ENCODE data around the gene MYL10. TPM values are rescaled to one million over a fixed set of nuclear protein-coding genes. Genes with fewer than 3 reads are reported as not detected.
"Not testable (repeated sequence)": the region's sequence is repeated elsewhere in the genome, so short reads cannot be mapped to it uniquely, and the experiment has no call there.

The MYL10 gene
- total RNA-seq, 1 donor from 2014 or later = not detected

DNA sequence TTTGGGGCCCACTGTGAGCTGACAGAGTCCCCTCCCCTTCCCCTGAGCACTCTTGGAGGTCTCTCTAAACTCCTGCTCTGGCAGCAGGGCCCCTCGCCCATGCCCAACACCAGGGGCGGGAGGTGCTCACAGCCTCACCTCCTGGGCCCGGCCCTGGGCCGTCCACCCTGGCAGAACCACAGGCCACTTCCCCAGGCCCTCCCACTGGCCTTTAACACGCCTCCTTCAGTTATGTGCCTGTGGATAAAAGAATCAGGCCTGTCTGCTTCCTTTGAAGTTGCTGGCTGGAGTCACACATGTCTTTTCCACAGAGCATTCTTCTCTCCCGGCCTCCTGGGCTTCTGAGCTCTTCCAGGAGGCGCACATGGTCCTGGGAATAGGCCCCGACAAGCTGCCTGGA, 10.2 kb downstream of the MYL10 start:
- DNase-seq (ENCODE audit: low spot score) = no peak

DNA sequence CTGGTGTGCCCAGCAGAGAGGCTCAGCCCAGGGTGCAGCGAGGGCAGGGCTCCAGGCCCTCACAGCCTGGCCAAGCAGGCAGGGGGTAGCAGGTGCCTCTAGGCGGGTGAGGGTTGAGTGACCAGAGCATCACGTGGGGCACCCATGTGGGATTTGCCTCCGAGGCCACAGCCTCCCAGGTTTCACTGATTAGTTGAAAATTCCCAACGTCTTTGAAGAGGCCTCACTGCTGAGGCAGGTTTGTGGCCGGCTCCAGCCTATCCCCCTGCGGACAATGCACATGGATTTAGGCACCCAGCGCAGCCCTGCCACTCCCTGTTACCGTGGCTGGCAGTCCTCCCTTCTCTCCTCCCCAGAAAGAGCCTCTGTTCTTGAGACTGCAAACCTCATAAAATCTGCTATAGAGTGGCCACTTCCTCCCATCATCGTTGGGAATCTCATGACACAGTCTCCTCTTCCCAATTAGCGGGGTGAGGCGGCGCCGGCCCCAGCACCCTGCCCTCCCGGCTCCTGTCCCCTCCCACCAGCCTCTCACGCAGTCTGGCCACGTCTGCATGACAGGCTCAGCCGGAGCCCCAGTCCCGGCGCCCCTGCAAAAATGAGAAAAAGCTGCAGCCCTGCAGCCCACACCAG, 10.8 kb downstream of the MYL10 start:
- DNase-seq (ENCODE audit: low spot score) = no peak

DNA sequence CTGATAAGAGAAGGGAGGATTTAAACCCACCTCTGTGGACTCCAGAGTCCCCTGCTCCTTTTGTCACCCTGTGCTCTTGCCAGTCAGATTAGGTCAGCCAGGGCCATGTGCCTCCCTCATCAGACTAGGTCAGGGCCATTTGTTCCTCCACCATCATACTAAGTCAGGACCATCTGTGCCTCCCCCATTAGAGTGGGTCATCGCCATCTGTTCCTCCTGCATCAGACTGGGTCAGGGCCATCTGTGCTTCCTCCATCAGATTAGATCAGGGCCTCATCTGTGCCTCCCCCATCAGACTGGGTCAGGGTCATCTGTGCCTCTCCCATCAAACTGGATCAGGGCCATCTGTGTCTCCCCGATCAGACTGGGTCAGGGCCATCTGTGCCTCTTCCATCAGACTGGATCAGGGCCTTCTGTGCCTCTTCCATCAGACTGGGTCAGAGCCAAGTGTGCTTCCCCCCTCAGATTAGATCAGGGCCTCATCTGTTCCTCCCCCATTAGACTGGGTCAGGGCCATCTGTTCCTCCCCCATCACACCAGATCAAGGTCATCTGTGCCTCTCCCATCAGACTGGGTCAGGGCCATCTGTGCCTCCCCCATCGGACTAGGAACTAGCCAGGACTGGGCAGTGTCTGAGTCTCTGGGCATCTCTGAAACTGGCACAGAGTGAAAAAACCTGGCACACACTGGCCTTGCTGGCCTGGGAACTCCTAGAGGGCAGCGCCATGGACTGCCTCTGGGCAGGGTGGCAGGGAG, 11.5 kb downstream of the MYL10 start:
- DNase-seq (ENCODE audit: low spot score) = no peak

DNA sequence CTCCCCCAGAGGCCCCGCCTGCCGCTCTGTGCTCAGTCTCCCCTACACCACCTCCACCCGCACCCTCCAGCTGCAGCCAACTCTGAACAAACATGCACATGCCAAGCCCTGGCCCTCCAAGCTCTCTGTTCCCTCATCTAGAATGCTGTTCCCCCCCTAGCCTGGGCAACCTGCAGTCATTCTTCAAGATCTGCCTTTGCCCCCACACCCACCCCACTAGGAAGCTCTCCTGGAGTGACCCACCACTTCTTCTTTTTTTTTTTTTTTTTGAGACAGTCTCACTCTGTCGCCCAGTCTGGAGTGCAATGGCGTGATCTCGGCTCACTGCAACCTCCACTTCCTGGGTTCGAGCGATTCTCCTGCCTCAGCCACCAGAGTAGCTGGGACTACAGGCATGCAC, 13.7 kb downstream of the MYL10 start:
- DNase-seq (ENCODE audit: low spot score) = no peak

DNA sequence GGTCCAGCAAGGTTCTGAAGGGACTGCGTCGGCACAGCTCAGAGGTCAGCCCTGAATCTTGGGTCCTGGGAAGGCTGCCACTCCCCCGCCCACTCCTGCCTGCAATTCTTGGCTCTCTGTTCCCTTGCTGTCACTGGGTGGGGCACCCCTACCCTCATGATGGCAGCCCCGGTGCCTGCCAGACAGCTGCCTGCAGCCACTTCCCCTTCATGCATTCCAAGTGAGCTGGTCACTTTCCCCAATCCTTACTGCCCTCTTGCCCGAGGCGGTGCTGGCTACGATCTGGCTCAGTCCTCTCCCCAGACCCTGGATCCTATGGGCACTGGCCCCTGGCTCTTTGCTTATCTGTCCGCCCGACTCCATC, 14.2 kb downstream of the MYL10 start:
- no peak for DNase-seq (ENCODE audit: low spot score)

DNA sequence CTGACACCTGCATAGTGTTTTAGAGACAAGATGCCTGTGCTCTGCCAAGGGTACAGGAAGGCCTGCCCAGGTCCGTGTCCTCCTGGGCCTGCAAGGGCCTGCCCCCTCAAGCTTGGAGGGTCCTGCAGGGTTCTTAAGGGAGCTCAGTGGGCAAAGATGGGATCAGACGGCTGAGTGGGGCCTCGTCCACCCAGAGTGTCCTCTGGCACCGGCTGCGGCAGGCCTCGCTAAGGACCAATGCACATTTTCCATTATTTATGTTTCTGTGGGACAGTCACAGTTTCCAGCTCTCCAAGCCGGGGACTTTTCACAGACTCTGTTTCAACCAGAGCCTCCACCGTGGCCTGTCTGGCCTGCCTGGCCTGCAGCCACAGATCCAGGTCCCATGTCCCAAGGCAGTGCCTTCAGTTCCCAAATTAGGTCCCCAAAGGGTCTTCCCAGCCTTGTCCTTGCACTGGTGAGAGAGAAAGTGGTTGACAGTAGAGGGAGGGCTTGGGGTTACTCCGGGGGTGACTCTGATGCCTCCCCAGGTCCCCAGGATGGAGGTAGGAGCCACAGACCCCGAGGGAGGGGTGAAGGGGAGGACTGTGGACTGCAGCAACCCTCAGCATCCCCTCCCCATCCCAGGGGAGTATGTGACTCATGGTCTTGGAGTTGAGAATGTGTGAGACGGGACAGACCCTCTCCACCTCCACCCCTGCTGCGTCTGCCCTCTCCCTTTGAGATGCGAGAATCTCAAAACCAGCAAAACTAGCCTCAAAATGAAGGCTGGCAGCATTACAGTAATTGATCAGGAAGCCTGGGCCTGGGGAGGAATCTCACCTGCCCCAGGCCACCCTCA, 14.8 kb downstream of the MYL10 start:
- DNase-seq (ENCODE audit: low spot score) = no peak

DNA sequence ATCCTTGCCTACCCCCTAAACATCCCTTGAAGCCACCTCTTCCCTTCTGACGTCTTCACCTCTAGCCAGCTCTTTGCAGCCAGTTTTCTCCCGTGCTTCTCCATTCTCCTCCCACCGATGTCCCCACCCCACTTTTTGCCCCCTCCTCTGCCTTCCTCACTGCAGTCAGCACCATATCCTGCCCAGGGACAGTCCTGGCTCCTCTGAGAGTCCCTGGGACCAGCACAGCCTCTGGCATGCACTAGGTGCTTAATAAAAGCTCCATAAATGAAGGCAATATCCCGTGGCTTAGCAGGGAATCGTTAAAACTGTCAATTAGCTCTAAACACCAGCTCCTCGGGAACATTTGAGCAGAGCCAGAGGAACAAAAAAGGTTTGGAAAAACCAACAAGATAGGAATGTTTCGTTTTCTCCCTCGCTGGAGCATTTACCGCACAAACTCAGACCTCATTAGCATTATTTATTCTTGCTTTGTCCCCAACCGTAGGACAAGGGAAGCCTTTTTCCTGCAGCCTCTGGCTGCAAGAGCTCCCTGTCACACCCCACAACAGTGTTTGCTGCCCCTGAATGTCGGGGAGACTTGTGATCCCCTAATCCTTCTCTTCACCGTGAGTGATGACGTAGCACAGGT, 16.1 kb downstream of the MYL10 start:
- DNase-seq (ENCODE audit: low spot score) = no peak

DNA sequence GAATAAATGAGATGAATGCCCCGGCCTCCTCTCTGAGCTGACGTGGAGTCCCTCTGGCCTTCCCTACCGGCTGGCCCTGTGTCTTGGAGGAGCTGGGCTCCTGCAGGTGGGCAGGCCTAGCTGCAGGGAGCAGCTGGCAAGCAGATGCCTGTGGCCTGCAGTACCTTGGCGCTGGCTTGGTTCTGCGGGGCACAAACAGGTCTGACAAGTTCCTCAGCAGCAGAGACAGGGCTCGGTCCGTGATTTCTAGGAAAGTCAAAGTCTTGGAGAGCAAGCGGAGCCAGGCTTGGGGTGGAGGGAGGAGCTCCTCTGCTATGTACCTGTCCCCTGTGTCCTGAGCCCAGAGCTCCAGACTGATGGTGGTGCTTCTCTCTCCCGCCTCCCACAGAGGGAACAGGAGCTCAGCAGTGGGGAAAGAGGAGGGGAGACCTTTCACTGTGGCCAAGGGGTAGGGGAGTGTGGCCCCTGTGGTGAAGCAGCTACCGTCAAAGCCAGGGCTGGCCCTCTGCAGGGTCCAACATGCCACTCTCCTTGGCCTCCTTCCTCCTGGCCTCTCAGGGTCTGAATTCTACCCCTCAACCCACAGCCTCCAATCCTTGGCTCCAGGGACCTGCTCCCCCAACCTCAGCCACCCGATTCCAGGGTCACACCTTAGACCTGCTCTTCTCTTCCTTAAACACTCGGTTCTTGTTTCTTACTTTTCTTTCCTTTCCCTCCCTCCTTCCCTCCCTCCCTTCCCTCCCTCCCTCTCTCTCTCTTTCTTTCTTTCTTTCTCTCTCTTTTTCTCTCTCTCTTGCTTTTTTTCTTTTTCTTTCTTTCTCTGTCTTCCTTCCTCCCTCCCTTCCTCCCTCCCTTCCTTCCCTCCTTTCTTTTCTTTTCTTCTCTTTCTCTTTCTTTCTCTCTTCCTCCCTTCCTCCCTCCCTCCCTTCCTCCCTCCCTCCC, 20.1 kb downstream of the MYL10 start:
- DNase-seq (ENCODE audit: low spot score) = peak; percentile 85

DNA sequence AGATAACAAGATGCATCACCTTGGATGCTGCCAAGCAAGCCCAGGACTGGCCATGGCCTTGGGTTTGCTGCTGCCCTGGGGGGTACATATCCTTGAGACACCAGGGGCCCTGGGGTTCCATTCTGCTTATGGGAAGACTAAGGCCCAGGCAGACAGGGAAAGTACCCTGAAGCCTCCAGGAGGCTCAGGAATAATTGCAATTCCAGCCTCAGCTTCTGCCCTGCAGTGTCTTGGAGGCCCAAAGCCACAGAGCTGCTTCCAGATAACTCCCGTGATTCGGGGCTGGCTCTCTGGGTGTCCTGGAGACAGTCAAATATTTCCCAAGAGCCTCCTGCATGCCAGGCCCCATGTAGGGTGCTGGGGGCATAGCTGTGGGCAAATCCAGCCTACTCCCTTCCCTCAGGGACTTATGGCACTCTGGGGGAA, 22.6 kb downstream of the MYL10 start:
- DNase-seq (ENCODE audit: low spot score) = no peak

DNA sequence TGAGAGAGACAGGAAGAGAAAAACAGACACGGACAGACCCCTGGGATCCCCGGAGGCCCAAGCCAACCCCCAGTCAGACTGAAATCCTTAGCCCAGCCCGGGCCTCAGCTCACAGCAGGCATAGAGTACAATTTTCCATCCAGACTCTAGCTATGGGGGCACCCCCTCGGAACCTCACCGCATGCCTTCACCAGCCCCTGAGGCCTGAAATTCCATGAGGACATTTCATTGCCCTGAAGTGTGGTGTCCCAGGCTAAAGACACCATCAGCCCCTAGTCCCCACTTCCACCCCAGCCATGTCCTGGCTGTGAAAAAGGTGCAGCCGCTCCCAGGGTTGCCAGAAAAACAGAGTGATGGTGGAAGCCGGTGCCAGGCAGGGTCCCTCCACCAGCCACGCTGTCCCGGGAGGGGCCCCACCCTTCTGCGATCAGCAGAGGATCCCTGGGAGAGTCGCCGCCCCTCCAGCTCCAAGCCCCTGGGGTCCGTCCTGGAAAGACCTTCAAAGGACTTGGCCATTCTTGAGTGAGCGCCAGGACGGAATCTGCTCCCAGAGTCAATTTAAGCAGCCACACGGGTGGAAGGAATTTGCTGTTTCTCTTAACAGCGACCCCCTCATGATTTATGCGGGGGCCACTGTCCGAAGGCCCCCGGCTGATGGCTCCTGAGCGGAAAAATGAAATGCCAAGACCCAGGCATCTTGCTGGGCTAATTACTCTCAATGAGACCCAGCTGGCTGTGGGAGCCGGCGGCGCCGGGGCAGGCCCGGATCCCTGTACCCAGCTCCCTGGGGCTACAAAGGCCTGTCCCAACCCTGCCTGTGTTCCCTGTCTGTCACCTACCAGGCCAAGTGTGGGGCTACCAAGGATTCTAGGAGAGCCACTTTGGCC, 23.2 kb downstream of the MYL10 start:
- no peak for DNase-seq (ENCODE audit: low spot score)

DNA sequence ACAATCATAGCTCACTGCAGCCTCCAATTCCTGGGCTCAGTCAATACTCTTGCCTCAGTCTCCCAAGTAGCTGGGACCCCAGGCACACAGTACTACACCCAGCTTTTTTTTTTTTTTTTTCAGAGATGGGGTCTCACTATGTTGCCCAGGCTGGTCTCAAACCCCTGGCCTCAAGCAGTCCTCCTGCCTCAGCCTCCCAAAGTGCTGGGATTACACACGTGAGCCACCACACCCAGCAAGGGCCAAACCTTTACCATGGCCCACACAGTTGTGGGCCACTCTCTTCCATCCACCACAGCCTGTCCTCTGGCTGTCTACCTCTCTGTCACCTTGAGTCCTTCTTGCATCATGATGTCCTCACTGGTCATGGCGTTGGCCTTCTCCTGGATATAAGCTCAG, 24.2 kb downstream of the MYL10 start:
- not testable (repeated sequence) for DNase-seq (ENCODE audit: low spot score)

DNA sequence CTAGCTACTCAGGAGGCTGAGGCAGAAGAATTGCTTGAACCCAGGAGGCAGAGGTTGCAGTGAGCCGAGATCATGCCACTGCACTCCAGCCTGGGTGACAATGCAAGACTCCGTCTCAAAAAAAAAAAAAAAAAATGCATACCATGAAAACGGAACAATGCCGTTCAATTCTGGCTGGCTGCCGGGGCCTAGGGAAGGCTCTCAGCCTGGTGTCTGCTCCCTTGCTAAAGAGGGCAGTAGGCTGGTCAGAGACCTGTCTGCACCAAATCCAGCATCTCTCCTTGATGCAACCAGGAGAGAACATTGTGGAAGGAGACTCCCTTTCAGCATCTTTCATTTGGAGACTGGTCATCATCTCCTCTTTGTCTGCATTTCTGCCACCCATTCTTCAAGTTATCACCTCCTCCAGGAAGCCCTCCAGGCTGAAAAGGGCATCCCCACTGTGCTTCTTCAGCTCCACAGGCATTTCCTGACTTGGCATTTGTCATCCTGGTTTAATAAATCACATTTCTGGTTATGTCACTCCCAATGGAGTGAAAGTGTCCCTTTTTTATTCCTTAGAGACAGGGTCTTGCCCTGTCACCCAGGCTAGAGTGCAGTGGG, 24.7 kb downstream of the MYL10 start:
- DNase-seq (ENCODE audit: low spot score) = no peak

DNA sequence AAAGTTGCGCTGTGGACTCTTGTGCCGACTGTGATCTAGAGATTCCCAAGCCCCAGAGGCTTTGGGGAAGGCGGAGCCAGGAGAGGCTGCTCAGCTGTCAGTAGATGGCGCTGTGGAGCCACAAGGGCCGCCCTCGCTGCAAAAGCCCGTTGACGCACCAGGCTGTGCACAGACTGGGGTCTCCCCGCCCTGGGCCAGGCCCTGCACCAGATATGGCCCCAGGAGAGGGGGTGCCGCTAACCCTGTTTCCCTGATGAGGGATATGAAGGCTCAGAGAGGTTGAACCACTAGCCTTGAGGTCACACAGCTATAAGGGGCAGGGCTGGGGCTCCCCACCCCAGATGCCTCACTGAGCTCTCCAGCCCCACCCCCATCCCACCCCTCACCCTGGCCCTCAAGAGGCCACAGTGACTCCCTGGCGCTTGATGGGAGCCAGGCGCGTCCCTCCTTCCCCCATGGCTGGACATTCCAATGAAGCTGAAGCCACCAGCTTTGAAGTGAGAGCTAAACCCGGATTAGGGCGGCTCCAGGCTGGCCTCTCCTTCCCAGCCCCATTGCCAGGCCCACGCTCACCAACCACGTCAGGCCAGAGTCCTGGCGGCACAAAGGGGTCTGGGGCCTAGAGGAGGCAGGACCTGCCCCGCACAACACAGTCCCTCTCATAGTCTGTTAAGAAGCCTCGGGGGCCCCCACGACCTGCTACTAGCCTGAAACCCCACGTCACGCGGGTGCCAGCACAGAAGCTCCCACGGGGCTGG, 26.4 kb downstream of the MYL10 start:
- DNase-seq (ENCODE audit: low spot score) = peak; percentile 75

DNA sequence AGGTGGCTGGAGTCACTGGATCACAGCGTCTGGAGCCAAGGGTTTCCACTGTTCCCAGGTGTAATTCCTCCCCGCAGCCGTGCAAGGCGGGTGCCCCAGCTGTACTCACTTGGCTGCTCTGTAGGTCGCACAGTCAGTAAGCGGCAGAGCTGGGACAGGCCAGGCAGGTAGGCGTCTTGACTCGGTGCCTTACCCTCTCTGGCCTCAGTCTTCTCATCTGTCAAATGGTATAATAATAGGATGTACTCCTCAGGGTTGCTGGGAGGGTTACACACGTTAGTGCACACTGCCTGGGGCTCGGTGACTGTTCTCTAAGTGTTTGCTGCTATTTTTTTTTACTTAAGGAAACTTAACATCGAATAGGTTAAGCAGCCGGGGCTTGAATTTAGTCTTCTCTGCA, 27.0 kb downstream of the MYL10 start:
- DNase-seq (ENCODE audit: low spot score) = no peak

DNA sequence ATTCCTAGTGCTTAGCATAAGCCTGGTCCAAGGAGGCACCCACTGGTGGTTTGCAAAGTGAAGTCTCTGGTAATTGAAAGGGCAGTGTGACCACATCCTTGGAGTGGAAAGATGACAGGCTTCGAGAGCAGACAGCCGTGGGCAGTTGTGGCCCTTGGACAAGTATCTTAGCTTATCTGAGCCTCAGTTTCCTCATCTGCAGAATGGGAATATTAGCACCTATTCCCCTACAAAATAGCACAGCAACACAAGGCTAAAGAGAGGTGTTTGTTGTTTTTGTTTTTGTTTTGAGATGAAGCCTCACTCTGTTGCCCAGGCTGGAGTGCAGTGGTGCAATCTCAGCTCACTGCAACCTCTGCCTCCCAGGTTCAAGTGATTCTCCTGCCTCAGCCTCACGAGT, 29.3 kb downstream of the MYL10 start:
- DNase-seq (ENCODE audit: low spot score) = no peak

DNA sequence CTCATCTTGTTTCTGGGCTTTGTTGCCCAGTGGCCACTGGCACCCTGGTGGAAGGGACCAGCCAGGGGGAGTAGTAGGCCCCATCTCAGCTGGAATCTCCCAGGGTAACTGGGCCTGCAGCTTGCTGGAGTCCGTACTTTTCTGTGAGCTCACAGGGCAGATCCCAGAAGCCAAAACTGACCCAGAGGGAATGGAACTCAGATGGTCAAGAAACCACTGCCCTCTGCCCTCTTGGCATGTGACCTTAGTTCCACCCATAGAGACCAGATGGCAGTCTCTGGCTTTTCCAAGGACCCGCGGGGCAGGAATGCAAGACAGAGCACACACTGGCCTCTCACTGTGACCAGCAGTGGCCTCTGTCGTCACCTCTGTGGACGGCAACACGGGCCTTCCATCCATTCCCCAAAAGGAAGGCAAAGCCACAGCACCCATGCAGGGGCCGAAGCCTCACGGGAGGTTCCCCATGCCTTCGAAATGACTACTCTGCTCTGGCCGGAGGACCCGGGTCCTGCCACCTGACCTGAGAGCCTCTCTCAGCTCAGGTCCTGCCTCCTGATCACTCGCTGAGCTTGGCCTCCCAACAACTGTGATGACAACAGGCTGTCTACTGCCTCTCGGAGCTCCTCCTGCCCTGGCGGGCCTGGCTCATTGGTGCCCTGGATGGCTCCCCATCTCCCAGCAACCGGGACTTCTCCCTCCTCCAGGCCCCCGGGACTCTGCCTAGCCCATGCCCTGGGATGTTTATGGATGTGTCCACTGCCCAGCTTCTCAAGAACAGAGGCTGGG, 29.9 kb downstream of the MYL10 start:
- DNase-seq (ENCODE audit: low spot score) = no peak

DNA sequence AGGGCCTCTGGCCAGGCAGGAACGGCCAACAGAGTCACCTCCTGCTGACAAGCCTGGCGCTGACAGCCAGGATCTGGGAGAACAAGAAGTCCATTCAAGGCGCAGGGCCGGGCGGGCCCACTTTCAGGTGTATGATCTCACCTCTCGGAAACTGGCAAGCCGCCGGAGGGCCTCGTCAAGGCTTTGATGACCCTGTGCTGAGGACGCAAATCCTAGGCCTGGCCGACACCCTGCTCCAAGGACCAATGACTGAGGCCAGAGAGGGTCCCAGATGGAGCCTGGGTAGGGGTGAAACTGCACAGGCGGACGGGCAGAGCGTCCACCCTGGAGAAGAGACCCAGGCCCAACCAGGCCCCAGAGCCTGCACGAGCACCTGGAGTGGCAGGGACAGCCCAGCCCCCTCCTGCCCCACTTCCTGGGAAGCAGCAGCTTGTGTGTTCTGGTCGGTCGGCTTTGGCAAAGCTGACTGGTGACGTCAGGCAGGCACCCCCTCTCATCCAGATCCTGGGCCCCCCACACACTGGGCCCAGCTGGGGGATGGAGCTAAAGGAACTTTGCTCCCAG, 30.6 kb downstream of the MYL10 start:
- DNase-seq (ENCODE audit: low spot score) = peak; percentile 89

DNA sequence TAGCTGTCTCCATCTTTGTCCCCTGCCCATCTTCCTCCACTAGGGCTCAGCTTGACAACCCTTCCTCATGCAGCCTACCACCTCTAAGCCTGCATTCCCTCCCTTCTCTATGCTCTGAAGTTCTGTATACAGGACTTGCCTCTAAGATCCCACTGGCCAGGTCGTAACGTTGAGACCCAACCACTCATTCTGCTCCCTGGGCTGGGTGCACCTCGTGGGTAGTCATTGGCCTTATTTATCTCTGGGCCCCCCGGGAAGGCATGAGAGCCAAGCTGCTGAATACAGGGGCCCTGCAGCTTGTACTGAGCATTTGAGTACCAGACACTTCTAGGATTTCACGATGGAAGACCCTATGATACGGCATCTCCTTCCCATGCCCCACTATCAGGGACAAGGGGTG, 31.2 kb downstream of the MYL10 start:
- no peak for DNase-seq (ENCODE audit: low spot score)

All from mucosa of gallbladder (tissue), 1 donor.